ENCODE data around the gene SLC35E3. TPM values are rescaled to one million over a fixed set of nuclear protein-coding genes. Genes with fewer than 3 reads are reported as not detected.

Gene SLC35E3
- total RNA-seq, 2 experiments from 2014 or later, result 8.1 TPM

DNA sequence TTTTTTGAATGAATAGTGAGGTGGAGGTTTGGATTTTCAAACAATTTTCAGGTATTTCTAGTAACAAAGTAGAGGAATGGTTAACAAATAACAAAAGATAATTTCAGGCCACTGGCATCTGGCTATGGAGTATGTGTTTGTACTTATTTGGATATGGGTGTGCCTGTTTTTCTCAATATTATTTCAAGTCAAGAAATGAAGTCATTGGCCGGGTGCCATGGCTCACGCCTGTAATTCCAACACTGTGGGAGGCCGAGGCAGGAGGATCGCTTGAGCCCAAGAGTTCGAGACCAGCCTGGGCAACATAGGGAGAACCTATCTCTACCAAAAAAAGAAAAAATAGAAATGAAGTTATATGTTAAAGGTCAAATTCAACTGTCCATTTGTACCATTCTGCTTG lies 13.9 kb downstream of the SLC35E3 start:
- CTCF ChIA-PET, result interaction anchor here (0.5 to 1.5 kb wide), 2 partner anchors 35 to 48 kb away, joined by 3 read pairs; partner anchors contain the start of gene MDM2
- no peaks in the 10 kb centered on the region for H3K27me3 Mint-ChIP-seq
- no peak overlapping the region for H3K4me3 Mint-ChIP-seq
- no peak overlapping the region for H3K27ac Mint-ChIP-seq
- H3K9me3 Mint-ChIP-seq, result no peaks in the 10 kb centered on the region
- H3K36me3 Mint-ChIP-seq (ENCODE audit: low read depth), result peaks cover 49% of the 10 kb centered on the region
- H3K4me1 Mint-ChIP-seq, result no peaks in the 10 kb centered on the region
- no peak for DNase-seq
- POLR2A ChIA-PET, result no interaction called here

DNA sequence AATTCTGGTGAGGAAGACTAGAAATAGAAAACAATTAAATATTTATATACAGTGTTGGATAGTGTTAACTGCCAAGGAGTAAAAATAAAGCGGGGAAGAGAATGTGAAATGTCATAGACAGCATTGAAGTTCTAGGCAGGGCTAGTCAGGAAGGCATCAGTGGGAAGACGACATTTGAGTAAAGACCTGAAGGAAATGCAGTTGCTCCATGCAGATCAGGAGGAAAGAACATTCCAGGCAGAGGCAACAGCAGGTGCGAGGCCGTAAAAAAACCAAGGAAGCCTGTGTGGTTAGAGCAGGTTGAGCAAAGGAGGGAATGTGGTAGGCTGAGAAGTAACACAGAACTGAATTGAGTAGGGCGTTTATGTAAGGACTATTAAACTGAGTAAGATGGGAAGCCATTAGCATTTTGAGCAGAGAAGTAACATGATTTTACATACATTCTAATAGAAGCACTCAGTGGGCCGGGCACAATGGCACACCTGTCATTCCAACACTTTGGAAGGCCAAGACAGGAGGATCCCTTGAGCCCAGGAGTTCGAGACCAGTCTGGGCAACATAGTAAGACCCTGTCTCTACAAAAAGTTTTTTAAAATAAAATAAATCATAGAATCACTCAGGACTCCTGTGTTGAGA lies 14.9 kb downstream of the SLC35E3 start:
- H3K4me1 Mint-ChIP-seq, result no peaks in the 10 kb centered on the region
- H3K27ac Mint-ChIP-seq, result no peak overlapping the region
- no peak overlapping the region for H3K4me3 Mint-ChIP-seq
- H3K9me3 Mint-ChIP-seq, result no peaks in the 10 kb centered on the region
- no peak for DNase-seq
- CTCF ChIA-PET, result no interaction called here
- H3K27me3 Mint-ChIP-seq, result no peaks in the 10 kb centered on the region
- POLR2A ChIA-PET, result no interaction called here
- H3K36me3 Mint-ChIP-seq (ENCODE audit: low read depth), result peaks cover 40% of the 10 kb centered on the region

DNA sequence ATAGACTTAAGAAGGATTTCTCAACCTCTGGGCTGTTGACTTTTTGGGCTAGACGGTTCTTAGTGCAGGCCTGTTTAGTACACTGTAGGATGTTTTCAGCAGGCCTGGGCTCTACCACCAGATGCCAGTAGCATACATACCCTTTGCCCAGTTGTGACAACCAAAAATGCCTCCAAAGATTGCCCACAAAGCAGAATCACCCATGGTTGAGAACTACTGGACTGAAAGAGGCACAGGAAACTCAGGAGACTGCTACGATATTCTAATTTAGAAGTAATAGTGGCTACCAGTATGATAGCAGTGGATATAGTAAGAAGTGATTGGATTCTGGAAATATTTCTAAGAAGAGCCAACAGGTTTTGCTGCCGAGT lies 15.5 kb downstream of the SLC35E3 start:
- POLR2A ChIA-PET, result no interaction called here
- peaks cover 36% of the 10 kb centered on the region for H3K36me3 Mint-ChIP-seq (ENCODE audit: low read depth)
- CTCF ChIA-PET, result no interaction called here

DNA sequence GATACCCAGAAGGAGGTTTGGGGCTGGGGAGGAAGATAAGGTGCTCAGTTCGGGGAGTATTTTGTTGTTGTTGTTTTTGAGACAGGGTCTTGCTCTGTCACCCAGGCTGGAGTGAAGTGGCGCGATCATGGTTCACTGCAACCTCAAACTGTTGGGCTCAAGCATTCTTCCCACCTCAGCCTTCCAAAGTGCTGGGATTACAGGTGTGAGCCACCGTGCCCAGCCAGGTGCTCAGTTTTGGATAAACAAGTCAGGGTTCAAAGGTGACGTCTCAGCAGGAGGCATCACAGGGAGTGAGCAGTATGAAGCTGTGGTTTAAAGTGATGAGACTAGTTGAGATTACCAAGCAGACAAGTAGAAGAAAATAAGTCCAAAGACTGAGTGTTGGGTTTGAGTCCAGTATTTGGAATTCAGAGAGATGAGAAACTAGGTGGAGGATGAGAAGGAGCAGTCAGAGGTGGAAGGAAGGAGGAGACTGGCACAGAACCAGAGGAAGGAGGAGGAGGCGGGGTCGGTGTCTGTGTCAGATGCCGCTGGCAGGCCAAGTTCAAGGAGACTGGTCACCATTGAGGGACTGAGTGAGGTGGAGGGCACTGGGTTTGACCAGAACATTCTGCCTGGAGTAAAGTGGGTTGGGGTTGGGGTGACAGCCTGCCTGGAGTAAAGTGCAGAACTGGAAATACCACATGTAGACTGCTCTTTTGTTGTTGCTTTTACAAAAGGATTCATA lies 16.1 kb downstream of the SLC35E3 start:
- DNase-seq, result no peak
- POLR2A ChIA-PET, result no interaction called here
- Mint-ChIP-seq H3K9me3 (no peaks in the 10 kb centered on the region), H3K4me3 (no peak overlapping the region), H3K4me1 (no peaks in the 10 kb centered on the region), H3K27ac (no peak overlapping the region), H3K27me3 (no peaks in the 10 kb centered on the region), H3K36me3 (ENCODE audit: low read depth) (peaks cover 38% of the 10 kb centered on the region)
- CTCF ChIA-PET, result interaction anchor here (1.2 kb wide), 1 partner anchor 15 kb away, joined by 5 read pairs; no protein-coding TSS in a partner anchor

More for the DNA sequence above, 15.5 kb downstream of the SLC35E3 start:
- Mint-ChIP-seq H3K4me1 (no peaks in the 10 kb centered on the region), H3K27me3 (no peaks in the 10 kb centered on the region), H3K27ac (no peak overlapping the region), H3K9me3 (no peaks in the 10 kb centered on the region), H3K4me3 (no peak overlapping the region)
- no peak for DNase-seq

DNA sequence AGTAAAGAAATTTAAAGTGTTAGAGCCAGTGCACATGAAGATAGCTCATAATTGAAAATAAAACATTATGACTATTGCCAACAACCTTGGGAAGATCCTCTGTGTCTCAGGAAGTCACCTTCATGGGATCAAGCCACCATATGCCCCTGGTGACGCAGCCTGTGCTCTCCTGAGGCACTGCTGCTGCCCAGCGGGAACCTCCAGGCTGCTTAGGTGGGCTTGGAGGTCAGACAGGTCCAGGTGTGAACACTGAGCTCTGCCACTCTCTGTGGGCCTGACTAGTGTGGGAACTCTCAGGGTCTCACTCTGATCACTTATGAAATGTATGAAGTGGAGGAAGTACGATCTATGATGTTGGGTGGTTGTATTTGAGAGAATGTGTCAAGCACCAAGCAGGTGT lies 16.7 kb downstream of the SLC35E3 start:
- POLR2A ChIA-PET, result interaction anchor here (0.6 kb wide), 1 partner anchor 23 kb away, joined by 7 read pairs; no protein-coding TSS in a partner anchor
- no peak for DNase-seq
- H3K4me1 Mint-ChIP-seq, result no peaks in the 10 kb centered on the region
- H3K27me3 Mint-ChIP-seq, result no peaks in the 10 kb centered on the region
- H3K9me3 Mint-ChIP-seq, result no peaks in the 10 kb centered on the region
- peaks cover 37% of the 10 kb centered on the region for H3K36me3 Mint-ChIP-seq (ENCODE audit: low read depth)
- CTCF ChIA-PET, result interaction anchor here (1.2 kb wide), 1 partner anchor 16 kb away, joined by 5 read pairs; no protein-coding TSS in a partner anchor
- no peak overlapping the region for H3K27ac Mint-ChIP-seq
- H3K4me3 Mint-ChIP-seq, result no peak overlapping the region

DNA sequence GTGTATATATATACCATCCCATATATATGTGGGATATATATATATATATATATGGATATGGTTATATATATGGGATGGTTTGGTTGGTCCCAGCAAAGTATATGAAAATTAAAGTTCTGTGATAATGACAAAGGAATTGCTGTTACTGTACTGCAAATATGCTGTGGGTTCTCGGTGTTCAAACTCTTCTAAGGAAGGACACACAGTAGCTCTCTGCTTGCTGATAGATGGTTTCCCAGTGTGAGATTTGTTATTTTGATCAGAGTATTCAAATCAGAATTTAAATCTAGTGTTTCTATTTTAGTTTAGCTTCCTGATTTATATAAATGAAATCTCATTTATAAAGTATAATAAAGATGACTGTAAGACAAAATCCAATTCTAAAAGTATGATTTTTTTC lies 19.7 kb downstream of the SLC35E3 start:
- DNase-seq, result no peak
- POLR2A ChIA-PET, result no interaction called here
- Mint-ChIP-seq H3K36me3 (ENCODE audit: low read depth) (peaks cover 27% of the 10 kb centered on the region), H3K27ac (no peak overlapping the region), H3K9me3 (no peaks in the 10 kb centered on the region), H3K27me3 (no peaks in the 10 kb centered on the region), H3K4me1 (no peaks in the 10 kb centered on the region), H3K4me3 (no peak overlapping the region)
- CTCF ChIA-PET, result interaction anchor here (0.8 to 1.1 kb wide), 2 partner anchors 64 to 436 kb away, joined by 3 read pairs; no protein-coding TSS in a partner anchor

DNA sequence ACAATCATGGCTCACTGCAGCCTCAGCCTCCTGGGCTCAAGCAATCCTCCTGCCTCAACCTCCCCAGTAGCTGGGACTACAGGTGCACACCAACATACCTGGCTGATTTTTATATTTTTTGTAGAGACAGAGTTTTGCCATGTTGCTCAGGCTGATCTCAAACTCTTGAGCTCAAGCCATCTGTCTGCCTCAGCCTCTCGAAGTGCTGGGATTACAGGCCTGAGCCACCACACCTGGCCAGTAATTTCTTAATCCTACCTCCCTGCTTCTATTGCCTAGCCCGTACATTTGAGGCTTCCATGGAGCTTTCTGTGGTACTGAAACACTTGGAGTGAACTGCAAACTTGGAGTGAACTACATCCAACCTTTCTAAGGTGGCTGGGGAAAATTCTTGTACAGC lies 20.7 kb downstream of the SLC35E3 start:
- ChIA-PET POLR2A (no interaction called here), CTCF (no interaction called here)
- Mint-ChIP-seq H3K4me1 (no peaks in the 10 kb centered on the region), H3K27ac (no peak overlapping the region), H3K36me3 (ENCODE audit: low read depth) (peaks cover 20% of the 10 kb centered on the region), H3K4me3 (no peak overlapping the region), H3K9me3 (no peaks in the 10 kb centered on the region), H3K27me3 (no peaks in the 10 kb centered on the region)
- DNase-seq, result no peak

DNA sequence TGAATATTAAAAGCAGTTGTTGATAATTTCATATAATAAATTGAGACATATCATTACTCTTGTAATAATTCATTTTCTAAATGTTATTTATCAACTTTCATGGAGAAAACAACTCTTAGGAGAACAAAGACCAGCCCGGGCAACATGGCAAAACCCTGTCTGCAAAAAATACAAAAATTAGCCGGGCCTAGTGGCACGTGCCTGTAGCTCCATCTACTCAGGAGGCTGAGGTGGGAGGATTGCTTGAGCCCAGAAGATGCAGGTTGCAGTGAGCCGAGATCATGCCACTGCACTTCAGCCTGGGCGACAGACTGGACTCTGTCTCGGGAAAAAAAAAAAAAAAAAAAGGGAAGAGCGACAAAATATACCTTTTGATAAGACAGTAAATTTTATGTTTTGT lies 21.2 kb downstream of the SLC35E3 start:
- ChIA-PET CTCF (no interaction called here), POLR2A (no interaction called here)
- Mint-ChIP-seq H3K4me1 (peaks cover under 1% of the 10 kb centered on the region), H3K27ac (no peak overlapping the region), H3K4me3 (no peak overlapping the region), H3K9me3 (no peaks in the 10 kb centered on the region), H3K36me3 (ENCODE audit: low read depth) (peaks cover 17% of the 10 kb centered on the region), H3K27me3 (no peaks in the 10 kb centered on the region)
- DNase-seq, result no peak

DNA sequence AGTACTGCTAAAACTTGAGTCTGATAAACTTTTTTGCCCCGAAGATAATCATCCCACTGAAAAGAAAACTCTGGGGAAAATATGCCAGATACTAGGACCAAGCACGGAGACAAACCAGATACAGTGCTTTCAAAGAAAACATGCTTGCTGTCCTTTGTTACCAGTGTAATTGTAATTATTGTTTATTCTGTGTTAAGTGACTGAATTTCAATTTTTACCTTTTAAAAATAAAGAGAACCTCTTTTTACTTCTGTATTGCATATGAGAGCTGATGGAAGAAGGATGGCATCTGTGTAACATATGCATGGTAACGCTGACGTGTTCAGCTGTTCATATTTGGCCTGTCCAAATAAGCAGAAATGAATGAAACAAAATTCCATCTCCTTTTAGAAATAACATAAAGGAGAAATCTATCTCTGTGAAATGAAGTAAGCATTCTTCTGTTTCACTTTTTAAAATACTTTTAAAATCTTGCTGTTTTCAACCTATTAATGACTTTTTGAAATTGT lies 22.5 kb downstream of the SLC35E3 start:
- Mint-ChIP-seq H3K27ac (no peak overlapping the region), H3K4me1 (peaks cover 13% of the 10 kb centered on the region), H3K27me3 (no peaks in the 10 kb centered on the region), H3K9me3 (no peaks in the 10 kb centered on the region), H3K36me3 (ENCODE audit: low read depth) (peaks cover 12% of the 10 kb centered on the region), H3K4me3 (no peak overlapping the region)
- ChIA-PET CTCF (no interaction called here), POLR2A (no interaction called here)
- DNase-seq, result no peak

DNA sequence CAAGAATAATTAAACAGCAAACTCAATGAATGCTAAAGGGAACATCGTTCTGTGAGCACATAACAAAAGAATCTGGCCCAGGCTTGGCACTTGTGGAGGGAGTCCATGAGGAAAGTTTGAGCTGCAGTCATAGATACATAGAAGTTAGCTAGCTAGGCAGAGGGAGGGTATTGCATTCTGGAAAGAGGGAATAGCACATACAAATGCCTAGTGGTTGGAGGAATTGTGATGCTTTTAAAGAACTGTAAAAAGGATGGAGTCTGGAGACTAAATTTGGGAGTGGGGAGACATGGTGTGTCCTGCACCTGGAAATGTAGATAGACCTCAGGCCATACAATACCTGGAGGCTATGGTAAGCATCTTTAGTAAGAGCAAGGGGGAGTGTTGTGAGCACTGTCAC lies 24.0 kb downstream of the SLC35E3 start:
- Mint-ChIP-seq H3K4me1 (peaks cover 19% of the 10 kb centered on the region), H3K9me3 (no peaks in the 10 kb centered on the region), H3K27ac (no peak overlapping the region), H3K36me3 (ENCODE audit: low read depth) (peaks cover 4% of the 10 kb centered on the region), H3K27me3 (no peaks in the 10 kb centered on the region), H3K4me3 (no peak overlapping the region)
- ChIA-PET CTCF (interaction anchor here (0.6 kb wide), 1 partner anchor 102 kb away, joined by 3 read pairs; no protein-coding TSS in a partner anchor), POLR2A (no interaction called here)
- DNase-seq, result no peak

DNA sequence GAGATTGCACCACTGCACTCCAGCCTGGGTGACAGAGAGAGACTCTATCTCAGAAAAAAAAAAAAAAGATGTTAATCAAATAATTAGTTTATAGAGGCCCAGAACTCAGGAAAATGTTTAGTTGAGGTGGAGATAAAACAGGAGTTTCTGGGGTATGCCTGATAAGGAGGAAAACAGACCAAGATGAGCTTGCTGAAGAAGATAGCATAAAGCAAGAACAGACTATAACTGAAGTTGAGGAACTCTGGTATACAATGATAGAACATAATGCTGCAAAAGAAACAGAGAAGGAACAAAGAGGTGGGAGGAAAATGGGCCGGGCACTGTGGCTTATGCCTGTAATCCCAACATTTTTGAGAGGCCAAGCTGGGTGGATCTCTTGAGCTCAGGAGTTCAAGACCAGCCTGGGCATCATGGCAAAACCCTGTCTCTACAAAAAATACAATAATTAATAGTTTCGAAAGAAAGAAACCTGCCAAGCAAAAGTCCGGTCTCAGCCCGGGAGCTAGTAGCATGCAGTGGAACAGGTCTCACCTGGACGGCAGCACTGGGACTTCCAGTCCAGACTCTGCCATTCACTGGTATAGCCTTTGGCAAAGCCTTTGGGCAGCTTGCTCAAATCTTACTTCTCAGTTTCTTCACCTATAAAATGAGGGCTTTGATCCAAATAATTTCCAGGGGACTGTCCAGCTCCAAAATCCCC lies 25.4 kb downstream of the SLC35E3 start:
- no peak for DNase-seq
- ChIA-PET POLR2A (no interaction called here), CTCF (interaction anchor here (0.6 to 1.1 kb wide), 3 partner anchors 11 to 58 kb away, joined by 3 to 6 read pairs (median 3); no protein-coding TSS in a partner anchor)
- no peak overlapping the region for H3K4me3 Mint-ChIP-seq
- H3K4me1 Mint-ChIP-seq, result peaks cover 19% of the 10 kb centered on the region
- peaks cover 4% of the 10 kb centered on the region for H3K36me3 Mint-ChIP-seq (ENCODE audit: low read depth)
- no peaks in the 10 kb centered on the region for H3K9me3 Mint-ChIP-seq
- no peaks in the 10 kb centered on the region for H3K27me3 Mint-ChIP-seq
- H3K27ac Mint-ChIP-seq, result no peak overlapping the region

DNA sequence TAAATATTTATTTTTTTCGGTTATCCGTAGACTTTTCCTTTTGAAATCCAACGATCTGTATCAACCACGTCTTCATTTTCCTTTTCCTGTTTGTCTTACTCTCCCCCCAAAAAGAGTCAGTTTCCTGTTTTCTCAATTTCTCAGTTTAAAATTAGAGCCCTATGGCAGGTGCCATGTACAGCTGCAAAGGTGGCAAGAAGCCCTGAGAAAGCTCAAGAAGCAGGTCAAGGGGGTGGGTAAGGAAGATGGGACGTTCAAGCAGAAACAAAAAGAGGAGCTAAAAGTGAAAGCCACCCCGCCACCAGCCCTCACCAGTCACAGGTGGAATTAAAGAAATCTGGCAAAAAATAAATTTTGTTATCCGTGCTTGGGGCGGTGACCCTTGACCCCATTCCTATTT lies 26.7 kb downstream of the SLC35E3 start:
- no peaks in the 10 kb centered on the region for H3K9me3 Mint-ChIP-seq
- no peaks in the 10 kb centered on the region for H3K27me3 Mint-ChIP-seq
- no peaks in the 10 kb centered on the region for H3K36me3 Mint-ChIP-seq (ENCODE audit: low read depth)
- peak overlapping the region; percentile 72 for H3K27ac Mint-ChIP-seq
- peak; percentile 9 for DNase-seq
- POLR2A ChIA-PET, result interaction anchor here (0.6 kb wide), 1 partner anchor 57 kb away, joined by 5 read pairs; no protein-coding TSS in a partner anchor
- peaks cover 19% of the 10 kb centered on the region for H3K4me1 Mint-ChIP-seq
- H3K4me3 Mint-ChIP-seq, result peak overlapping the region; percentile 25
- CTCF ChIA-PET, result no interaction called here

DNA sequence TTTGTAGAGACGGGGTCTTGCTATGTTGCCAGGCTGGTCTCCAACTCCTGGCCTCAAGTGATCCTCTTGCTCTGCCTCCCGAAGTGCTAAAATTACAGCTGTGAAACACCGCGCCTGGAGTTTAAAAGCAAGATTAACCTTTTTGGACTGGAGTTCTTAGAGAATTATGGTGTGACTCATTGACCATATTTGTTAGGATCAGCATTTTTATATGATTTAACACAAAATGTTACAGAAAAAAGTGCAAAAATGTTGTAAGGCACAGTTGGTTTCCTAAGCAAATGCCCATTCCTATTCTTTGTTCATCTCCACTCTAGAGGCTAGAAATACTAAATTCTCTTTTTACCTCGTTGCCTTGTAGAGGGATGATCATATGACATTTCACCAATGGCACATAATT lies 27.6 kb downstream of the SLC35E3 start:
- POLR2A ChIA-PET, result no interaction called here
- Mint-ChIP-seq H3K36me3 (ENCODE audit: low read depth) (no peaks in the 10 kb centered on the region), H3K4me3 (no peak overlapping the region), H3K9me3 (no peaks in the 10 kb centered on the region), H3K4me1 (peaks cover 19% of the 10 kb centered on the region), H3K27ac (no peak overlapping the region), H3K27me3 (no peaks in the 10 kb centered on the region)
- DNase-seq, result no peak
- CTCF ChIA-PET, result interaction anchor here (0.6 to 1.8 kb wide), 3 partner anchors 34 to 695 kb away, joined by 3 to 4 read pairs (median 3); partner anchors contain the start of gene MDM2
